Stomach (tissue), 9 donors: ENCODE results near the gene ATP8B2. TPM values are rescaled to one million over a fixed set of nuclear protein-coding genes. Genes with fewer than 3 reads are reported as not detected.
A peak's percentile ranks its signal among the peaks of the same experiment; 100 is the strongest.

Experiments used
- DNase-seq, 2 donors: peaks; one replicate each; pipeline versions ENCODE4 v3.0.0 to v3.0.0-alpha.2; 2013 to 2019
- H3K27ac ChIP-seq, 5 donors: fragments of 200-600 bp in 4 of 5; sonication (generic) in 4 of 5; one replicate each; pipeline ENCODE4 v1.5.1; 2013 to 2019; ENCODE audit warnings: mild to moderate bottlenecking in 1 of 5, moderate library complexity in 1 of 5
- H3K27me3 ChIP-seq, 3 donors: fragments of 200-600 bp; sonication (generic); one replicate each; pipeline ENCODE4 v1.5.1; 2017 to 2019; ENCODE audit warnings: mixed run types in 1 of 3
- H3K36me3 ChIP-seq, 4 donors: fragments of 200-600 bp; sonication (generic); 1 replicate in 3 of 4; 2 replicates in 1 of 4; pipeline ENCODE4 v1.5.1; 2016 to 2019
- H3K4me1 ChIP-seq, 4 donors: fragments of 200-600 bp; sonication (generic); one replicate each; pipeline ENCODE4 v1.5.1; 2016 to 2019
- H3K4me3 ChIP-seq, 4 donors: fragments of 200-600 bp; sonication (generic) in 3 of 4; one replicate each; pipeline ENCODE4 v1.5.1; 2016 to 2019; ENCODE audit warnings: mild to moderate bottlenecking in 1 of 4
- H3K9me3 ChIP-seq, 4 donors: fragments of 200-600 bp; sonication (generic); one replicate each; pipeline ENCODE4 v1.5.1; 2016 to 2019
- EP300 ChIP-seq: sonication (generic); formaldehyde crosslinking; IDR thresholded peaks from one replicate; pipeline ENCODE4 v1.6.1; 2017; ENCODE audit warnings: antibody characterized with exemption
- POLR2A ChIP-seq, 4 donors: fragments of 450-650 bp; IDR thresholded peaks; one replicate each; pipeline ENCODE4 v1.6.1; 2016; ENCODE audit warnings: antibody characterized with exemption in 4 of 4, control low read depth in 2 of 4, mild to moderate bottlenecking in 1 of 4, moderate library complexity in 1 of 4
- POLR2AphosphoS5 ChIP-seq, 3 donors: sonication (generic); formaldehyde crosslinking; IDR thresholded peaks; one replicate each; pipeline ENCODE4 v1.6.1; 2016; ENCODE audit warnings: antibody characterized with exemption in 3 of 3
- WGBS, 5 donors: extraction: QIAGEN DNeasy Blood & Tissue Kit in 3 of 5; methylation state at CpG; one replicate each; pipeline versions ENCODE4 v1.1.5 to v1.1.7; 2013 to 2018; 5-methylcytosine and 5-hydroxymethylcytosine counted together
- intact Hi-C: fragments of 100-400 bp; cut with DNase I; formaldehyde crosslinking; loops from one replicate; pipeline ENCODE4 v1.15.1; 2023; ENCODE audit warnings: low total_unique reads
- polyA plus RNA-seq, 3 donors: library from polyadenylated mRNA; stranded (reverse); fragments of 200-250 nt; gene quantifications; one replicate each; pipeline ENCODE4 v1.2.3, GENCODE V29; 2013
- total RNA-seq, 5 donors: library from RNA; depleted of rRNA; stranded (reverse); fragments of >200 nt; gene quantifications; one replicate each; pipeline versions ENCODE4 v1.1.0 to v1.2.3, GENCODE V29; 2014 to 2016
- TF ChIP-seq, protein P1 (sequence below), 7 experiments: fragments of 450-650 bp in 4 of 7; fragments of 200-600 bp in 3 of 7; sonication (generic) in 3 of 7; IDR thresholded peaks; one replicate each; pipeline ENCODE4 v1.5.1; 2016 to 2019; ENCODE audit warnings: antibody characterized with exemption in 7 of 7, control low read depth in 2 of 7, mild to moderate bottlenecking in 1 of 7
- donor health status: healthy with polysubstance abuse.
- donor health status: Bipolar disorder and iron deficiency.
- donor health status: healthy.

Gene ATP8B2
- total and polyA plus RNA-seq, 8 donors, result 5.4 to 64.2 (median 40.0) TPM

- Histone ChIP-seq H3K9me3 (no peaks in the 10 kb centered on the region), H3K27ac (peak overlapping the region in 3 of 5 donors; percentile 3 to 26 (median 16)), H3K27me3 (peaks cover 0 to 6% (median 0%) of the 10 kb centered on the region in 3 donors), H3K36me3 (peaks cover 38 to 56% (median 55%) of the 10 kb centered on the region in 4 donors), H3K4me1 (peaks cover 23 to 44% (median 29%) of the 10 kb centered on the region in 4 donors), H3K4me3 (no peak overlapping the region)
- TF ChIP-seq POLR2A (IDR thresholded peaks at IDR 0.05) (no peak), POLR2AphosphoS5 (IDR thresholded peaks at IDR 0.05) (no peak), EP300 (no peak)
- TF ChIP-seq, protein P1, sequence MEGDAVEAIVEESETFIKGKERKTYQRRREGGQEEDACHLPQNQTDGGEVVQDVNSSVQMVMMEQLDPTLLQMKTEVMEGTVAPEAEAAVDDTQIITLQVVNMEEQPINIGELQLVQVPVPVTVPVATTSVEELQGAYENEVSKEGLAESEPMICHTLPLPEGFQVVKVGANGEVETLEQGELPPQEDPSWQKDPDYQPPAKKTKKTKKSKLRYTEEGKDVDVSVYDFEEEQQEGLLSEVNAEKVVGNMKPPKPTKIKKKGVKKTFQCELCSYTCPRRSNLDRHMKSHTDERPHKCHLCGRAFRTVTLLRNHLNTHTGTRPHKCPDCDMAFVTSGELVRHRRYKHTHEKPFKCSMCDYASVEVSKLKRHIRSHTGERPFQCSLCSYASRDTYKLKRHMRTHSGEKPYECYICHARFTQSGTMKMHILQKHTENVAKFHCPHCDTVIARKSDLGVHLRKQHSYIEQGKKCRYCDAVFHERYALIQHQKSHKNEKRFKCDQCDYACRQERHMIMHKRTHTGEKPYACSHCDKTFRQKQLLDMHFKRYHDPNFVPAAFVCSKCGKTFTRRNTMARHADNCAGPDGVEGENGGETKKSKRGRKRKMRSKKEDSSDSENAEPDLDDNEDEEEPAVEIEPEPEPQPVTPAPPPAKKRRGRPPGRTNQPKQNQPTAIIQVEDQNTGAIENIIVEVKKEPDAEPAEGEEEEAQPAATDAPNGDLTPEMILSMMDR (IDR thresholded peaks at IDR 0.05), result no peak
- 59 to 78% (median 76%) methylated on average over 5 to 7 of the region's 7 CpGs for WGBS, 5 donors
- intact Hi-C loops, result no loop called here
- no peak for DNase-seq
Measured at GRCh38 chr1:154349121-154349520, 23.8 kb downstream of the ATP8B2 start.

- peaks cover 29 to 43% (median 42%) of the 10 kb centered on the region in 4 donors for H3K36me3 ChIP-seq
- no peak overlapping the region for H3K4me3 ChIP-seq
- H3K27ac ChIP-seq, result peak overlapping the region in 4 of 5 donors; percentile 33 to 85 (median 64)
- H3K27me3 ChIP-seq, result peaks cover 0 to 6% (median 0%) of the 10 kb centered on the region in 3 donors
- intact Hi-C loops, result no loop called here
- TF ChIP-seq, protein P1 (IDR thresholded peaks at IDR 0.05), result no peak
- TF ChIP-seq POLR2A (IDR thresholded peaks at IDR 0.05) (no peak), POLR2AphosphoS5 (IDR thresholded peaks at IDR 0.05) (no peak), EP300 (no peak)
- WGBS, 5 donors, result 63 to 87% (median 69%) methylated on average over 4 of the region's 4 CpGs
- H3K4me1 ChIP-seq, result peaks cover 31 to 56% (median 38%) of the 10 kb centered on the region in 4 donors
- peak in 1 of 2 donors; percentile 52 for DNase-seq
- no peaks in the 10 kb centered on the region for H3K9me3 ChIP-seq
Measured at GRCh38 chr1:154350383-154350782, 25.1 kb downstream of the ATP8B2 start.

- DNase-seq, result peak; percentile 72 to 89
- Histone ChIP-seq H3K36me3 (peaks cover 21 to 32% (median 31%) of the 10 kb centered on the region in 4 donors), H3K9me3 (no peaks in the 10 kb centered on the region), H3K27me3 (peaks cover 0 to 6% (median 0%) of the 10 kb centered on the region in 3 donors), H3K4me1 (peaks cover 31 to 55% (median 39%) of the 10 kb centered on the region in 4 donors), H3K27ac (peak overlapping the region; percentile 71 to 87 (median 84)), H3K4me3 (no peak overlapping the region)
- TF ChIP-seq, protein P1 (IDR thresholded peaks at IDR 0.05), result no peak
- TF ChIP-seq EP300, result no peak
- TF ChIP-seq POLR2A (IDR thresholded peaks at IDR 0.05), result no peak
- TF ChIP-seq POLR2AphosphoS5 (IDR thresholded peaks at IDR 0.05), result peak in 2 of 3 donors; percentile 33 to 57
- WGBS, 5 donors, result 34 to 43% (median 35%) methylated on average over 14 of the region's 14 CpGs
- intact Hi-C loops, result no loop called here
Measured at GRCh38 chr1:154351363-154352068, 26.2 kb downstream of the ATP8B2 start.

GRCh38 chr1:154352245-154352580 lies 26.9 kb downstream of the ATP8B2 start:
- peak overlapping the region; percentile 39 to 51 (median 43) for H3K4me3 ChIP-seq
- no peak for TF ChIP-seq POLR2AphosphoS5 (IDR thresholded peaks at IDR 0.05)
- TF ChIP-seq POLR2A (IDR thresholded peaks at IDR 0.05), result no peak
- TF ChIP-seq, protein P1 (IDR thresholded peaks at IDR 0.05), result no peak
- TF ChIP-seq EP300, result no peak

More at GRCh38 chr1:154352245-154352580, 26.9 kb downstream of the ATP8B2 start:
- Histone ChIP-seq H3K27ac (peak overlapping the region; percentile 71 to 87 (median 84)), H3K27me3 (peaks cover 0 to 6% (median 0%) of the 10 kb centered on the region in 3 donors), H3K9me3 (no peaks in the 10 kb centered on the region), H3K36me3 (peaks cover 15 to 25% (median 24%) of the 10 kb centered on the region in 4 donors), H3K4me1 (peaks cover 31 to 54% (median 39%) of the 10 kb centered on the region in 4 donors)
- WGBS, 5 donors, result 17 to 22% (median 20%) methylated on average over 9 of the region's 9 CpGs
- no peak for DNase-seq
- intact Hi-C loops, result no loop called here
